ENCODE measurements around the gene ARL9.

The ARL9 gene

GRCh38 chr4:56505269-56506130 is at the start of gene ARL9:
ARL9 (plus strand) TSS chr4:56505791; CDS start chr4:56505863, 72 bp downstream.
- peak; percentile 78 for DNase-seq (ENCODE audit: low read depth, low spot score)

DNA sequence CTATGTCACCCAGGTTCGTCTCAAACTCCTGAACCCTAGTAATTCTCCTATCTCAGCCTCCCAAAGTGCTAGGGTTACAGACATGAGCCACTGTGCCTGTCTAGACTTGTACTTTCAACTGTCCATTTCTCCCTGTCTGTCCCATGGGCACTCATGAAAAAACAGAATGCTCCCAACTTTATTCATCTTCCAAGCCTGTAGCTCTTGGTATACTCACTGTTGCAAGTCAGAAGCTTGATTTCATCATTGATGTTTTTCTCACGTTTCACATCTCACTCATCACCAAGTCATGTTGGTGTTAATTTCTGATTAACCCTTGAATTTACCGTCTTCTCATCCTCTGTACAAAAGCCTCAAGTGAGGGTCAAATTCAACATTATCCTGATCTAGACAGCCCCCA is 45.5 kb upstream of the ARL9 start:
- no peak for DNase-seq (ENCODE audit: low read depth, low spot score)

DNA sequence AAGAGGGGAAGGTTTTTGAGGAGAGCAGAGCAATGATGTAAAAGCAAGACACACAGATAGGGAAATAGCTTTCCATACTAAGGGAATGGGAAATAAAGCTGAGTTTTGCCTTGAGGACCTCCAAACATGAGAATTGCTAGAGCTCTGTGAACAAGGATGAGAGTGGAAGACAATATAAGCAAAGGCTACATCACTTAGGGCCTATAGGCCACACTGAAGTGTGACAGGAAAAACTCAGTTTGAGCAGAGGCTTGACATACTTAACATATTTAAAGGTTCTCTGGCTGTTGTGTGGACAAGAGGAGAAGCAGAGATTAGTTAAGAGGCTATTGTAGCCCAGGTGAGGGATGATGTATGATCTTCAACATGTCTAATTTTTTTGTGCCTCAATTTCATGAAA is 43.4 kb upstream of the ARL9 start:
- no peak for DNase-seq (ENCODE audit: low read depth, low spot score)

DNA sequence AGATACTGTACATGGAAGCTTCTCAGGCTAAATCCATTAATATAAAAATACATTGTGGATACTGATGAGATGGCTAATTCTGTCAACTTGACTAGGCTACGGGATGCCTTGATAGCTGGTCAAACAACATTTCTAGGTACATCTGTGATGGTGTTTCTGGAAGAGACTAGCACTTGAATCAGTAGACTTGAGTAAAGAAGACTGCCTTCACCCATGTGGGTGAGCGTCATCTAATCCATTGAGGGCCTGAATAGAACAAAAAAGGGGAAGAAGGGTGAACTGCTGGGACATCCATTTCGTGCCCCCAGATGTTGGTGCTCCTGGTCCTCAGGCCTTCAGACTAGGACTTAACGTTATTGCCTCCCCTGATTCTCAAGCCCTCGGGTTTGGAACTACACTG is 41.9 kb upstream of the ARL9 start:
- DNase-seq (ENCODE audit: low read depth, low spot score) = no peak

DNA sequence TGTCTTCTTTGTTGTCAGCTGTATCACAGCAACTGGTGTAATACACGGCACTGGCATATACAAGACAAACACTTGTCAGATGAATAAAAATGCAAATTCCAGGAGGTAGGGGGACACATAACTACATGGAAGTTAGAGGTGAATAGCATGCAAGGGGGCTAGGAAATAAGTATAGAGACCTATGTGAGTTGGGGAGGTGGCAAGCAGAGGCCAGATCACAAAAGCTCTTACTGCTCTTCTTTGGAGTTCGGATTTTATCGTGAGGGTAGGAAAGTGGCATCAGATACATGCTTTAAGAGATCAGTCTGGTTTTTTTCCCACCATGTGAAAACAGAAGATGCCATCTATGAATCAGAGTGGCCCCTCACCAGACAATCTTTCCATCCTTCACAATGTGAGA is 41.0 kb upstream of the ARL9 start:
- DNase-seq (ENCODE audit: low read depth, low spot score) = no peak

DNA sequence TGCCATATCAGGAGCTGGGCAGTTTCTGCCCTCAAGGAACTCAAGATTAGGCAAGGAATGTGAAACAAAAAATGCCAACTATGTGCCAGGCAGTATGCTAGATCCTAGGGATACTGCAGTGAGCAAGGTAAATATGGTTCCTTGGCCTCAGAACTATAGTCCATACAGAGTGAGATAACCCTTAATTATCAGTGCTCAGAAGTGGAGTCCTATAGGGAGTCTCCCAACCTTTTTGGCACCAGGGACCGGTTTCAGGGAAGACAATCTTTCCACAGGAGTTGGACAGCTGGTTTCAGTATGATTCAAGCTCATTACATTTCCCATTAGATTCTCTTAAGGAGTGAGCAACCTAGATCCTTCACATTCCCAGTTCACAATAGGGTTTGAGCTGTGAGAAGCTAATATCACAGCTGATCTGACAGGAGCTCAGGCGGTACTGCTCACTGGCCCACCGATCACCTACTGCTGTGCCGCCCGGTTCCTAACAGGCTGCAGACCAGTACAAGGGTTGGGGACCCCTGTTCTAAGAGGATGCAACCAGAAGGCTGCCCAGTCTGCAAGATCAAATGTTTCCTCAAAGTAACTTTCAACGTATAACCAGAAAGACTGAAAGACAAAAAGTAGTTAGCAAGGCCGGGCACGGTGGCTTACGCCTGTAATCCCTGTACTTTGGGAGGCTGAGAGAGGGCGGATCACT is 39.8 kb upstream of the ARL9 start:
- peak; percentile 24 for DNase-seq (ENCODE audit: low read depth, low spot score)

DNA sequence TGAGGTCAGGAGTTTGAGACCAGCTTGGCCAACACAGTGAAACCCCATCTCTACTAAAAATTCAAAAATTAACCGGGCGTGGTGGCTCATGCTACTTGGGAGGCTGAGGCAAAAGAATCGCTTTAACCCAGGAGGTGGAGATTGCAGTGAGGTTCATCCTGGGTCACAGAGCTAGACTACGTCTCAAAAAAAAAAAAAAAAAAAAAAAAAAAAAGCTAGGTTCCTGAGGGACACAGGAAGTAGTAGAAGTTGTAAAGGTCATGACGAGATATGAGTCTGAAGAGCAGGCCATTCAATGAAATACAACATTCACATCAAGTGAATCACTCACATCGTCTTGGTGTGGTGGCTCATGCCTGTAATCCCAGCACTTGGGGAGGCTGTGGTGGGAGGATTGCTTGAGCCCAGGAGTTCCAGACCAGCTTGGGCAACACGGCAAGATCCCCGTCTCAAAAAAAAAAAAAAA is 39.3 kb upstream of the ARL9 start:
- peak; percentile 52 for DNase-seq (ENCODE audit: low read depth, low spot score)

- DNase-seq (ENCODE audit: low read depth, low spot score) = peak; percentile 25
Observed at GRCh38 chr4:56466910-56467283, 38.7 kb upstream of the ARL9 start.

- DNase-seq (ENCODE audit: low read depth, low spot score) = peak; percentile 94
Observed at GRCh38 chr4:56467284-56468096, 38.1 kb upstream of the ARL9 start, which contains the start of gene SRP72. SRP72 (plus strand) TSS chr4:56467617; CDS start chr4:56467636, 19 bp downstream.

DNA sequence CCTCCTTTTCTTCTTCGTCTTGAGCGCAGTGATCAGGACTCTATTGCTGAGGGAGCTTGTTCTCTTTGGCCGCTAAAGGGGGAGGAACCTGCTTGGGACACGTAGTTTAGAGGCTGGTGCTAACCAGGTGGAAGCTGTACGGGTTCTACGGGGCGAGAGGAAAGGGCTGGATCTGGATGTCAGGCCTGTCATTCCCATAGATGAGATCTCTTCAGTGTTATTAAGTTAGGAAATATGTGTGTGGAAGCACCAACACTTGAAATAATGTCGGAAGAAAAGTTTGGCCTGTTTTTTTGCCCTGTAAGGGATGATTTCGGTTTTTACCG is 37.5 kb upstream of the ARL9 start:
- peak; percentile 58 for DNase-seq (ENCODE audit: low read depth, low spot score)

- no peak for DNase-seq (ENCODE audit: low read depth, low spot score)
Observed at GRCh38 chr4:56469489-56470210, 35.9 kb upstream of the ARL9 start.

DNA sequence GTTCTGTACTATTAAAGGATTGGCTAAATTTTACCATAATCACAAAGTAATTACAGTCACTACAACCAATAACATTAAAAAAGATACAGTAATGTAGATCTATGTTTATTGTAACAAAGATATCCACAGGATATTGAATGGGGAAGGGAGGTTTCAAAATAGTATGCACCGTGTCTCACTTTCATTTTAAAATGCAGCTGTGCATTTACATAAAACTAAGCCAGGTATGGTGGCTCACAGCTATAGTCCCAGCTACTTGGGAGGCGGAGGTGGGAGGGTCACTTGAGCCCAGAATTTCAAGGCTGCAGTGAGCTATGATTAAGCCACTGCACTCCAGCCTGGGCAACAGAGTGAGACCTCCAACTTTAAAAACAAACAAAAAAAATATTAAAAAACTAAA is 29.7 kb upstream of the ARL9 start:
- DNase-seq (ENCODE audit: low read depth, low spot score) = no peak

GRCh38 chr4:56477192-56477702 is 28.3 kb upstream of the ARL9 start:
- no peak for DNase-seq (ENCODE audit: low read depth, low spot score)

DNA sequence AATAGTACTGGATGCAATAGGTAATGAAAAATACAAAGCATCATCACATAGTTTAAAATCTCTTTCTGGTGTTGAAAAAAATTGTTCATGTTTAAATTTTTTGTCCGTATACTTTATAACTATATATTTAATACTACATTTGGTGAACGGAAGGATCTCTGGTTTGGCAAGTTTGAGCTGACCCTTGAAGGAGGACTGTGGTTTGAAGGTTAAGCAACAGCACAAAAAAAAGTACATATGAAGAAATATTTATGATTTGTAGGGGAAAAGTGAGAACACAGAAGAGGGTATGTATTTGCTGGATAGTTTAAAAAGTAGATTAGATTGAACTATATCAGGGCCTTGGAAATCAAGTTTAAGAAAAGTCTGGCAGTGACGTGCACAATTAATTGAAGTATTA is 24.9 kb upstream of the ARL9 start:
- DNase-seq (ENCODE audit: low read depth, low spot score) = no peak

GRCh38 chr4:56496241-56496640 is 9.3 kb upstream of the ARL9 start:
- DNase-seq (ENCODE audit: low read depth, low spot score) = no peak

DNA sequence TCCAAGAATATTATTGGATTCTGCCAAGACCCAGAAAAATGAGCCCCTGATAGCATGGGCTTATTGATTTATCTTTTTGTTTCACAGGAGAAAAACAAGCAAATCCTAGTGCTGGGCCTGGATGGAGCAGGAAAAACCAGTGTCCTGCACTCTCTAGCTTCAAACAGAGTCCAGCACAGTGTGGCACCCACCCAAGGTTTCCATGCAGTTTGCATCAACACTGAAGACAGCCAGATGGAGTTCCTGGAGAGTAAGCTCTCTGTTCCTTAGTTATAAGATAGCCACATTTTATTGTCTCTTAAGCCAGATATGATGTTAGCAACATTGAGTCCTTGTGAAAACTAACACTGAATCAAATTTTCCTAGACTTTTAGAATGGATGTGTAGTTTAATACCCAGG is 5.5 kb downstream of the ARL9 start:
- DNase-seq (ENCODE audit: low read depth, low spot score) = no peak

- no peak for DNase-seq (ENCODE audit: low read depth, low spot score)
Observed at GRCh38 chr4:56512166-56512565, 6.6 kb downstream of the ARL9 start.

GRCh38 chr4:56513517-56513916 is 7.9 kb downstream of the ARL9 start:
- DNase-seq (ENCODE audit: low read depth, low spot score) = no peak

DNA sequence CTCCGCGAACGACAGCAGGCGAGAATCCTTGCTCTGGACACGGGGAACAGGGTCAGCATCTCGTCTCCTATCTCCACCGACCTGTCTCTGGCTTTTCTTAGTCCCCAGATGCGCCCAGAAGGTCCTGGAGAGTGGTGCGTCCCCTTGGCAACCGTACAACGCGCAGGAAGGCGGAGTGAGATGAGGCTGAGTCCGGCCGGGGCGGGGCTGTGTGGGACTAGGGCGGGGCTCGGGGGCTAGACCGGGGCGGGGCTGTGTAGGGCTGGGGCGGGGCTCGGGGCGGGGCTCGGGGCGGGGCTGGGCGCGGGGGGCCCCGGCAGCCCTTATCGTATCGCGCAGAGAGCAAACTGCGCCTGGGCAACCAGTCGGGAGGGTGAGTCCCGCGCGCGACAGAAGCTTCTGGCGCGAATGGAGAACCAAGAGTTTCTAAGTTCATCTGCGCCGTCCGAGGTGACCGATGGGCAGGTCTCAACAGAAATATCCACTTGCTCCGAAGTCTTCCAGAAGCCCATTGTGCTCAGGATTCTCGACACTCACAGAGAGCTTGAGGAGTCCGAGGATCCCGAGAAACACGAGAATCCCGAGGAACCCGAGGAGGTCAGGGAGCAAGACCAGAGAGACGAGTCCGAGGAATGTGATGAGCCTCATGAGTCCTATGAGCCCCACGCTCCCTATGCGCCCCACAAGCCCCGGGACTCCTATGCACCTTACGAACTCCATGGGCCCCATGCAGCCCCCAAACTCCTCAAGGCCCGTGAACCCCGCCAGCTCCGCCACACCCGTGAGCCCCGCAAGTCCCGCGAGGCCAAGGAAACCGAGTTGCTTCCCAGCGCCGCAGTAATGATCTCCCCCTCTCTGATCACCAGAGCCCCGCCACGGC is 24.9 kb downstream of the ARL9 start:
- peak; percentile 91 for DNase-seq (ENCODE audit: low read depth, low spot score)

- DNase-seq (ENCODE audit: low read depth, low spot score) = no peak
Observed at GRCh38 chr4:56531149-56531770, 25.7 kb downstream of the ARL9 start.

All from astrocyte of the hippocampus (primary cell).